ENCODE data around the gene GAREM1. TPM values are rescaled to one million over a fixed set of nuclear protein-coding genes. Genes with fewer than 3 reads are reported as not detected.

GAREM1 gene
- total RNA-seq, 5 donors from 2014 or later (not counting 1 experiment from before 2014, with no cell fraction given) = 0.26 to 0.41 (median 0.33) TPM

DNA sequence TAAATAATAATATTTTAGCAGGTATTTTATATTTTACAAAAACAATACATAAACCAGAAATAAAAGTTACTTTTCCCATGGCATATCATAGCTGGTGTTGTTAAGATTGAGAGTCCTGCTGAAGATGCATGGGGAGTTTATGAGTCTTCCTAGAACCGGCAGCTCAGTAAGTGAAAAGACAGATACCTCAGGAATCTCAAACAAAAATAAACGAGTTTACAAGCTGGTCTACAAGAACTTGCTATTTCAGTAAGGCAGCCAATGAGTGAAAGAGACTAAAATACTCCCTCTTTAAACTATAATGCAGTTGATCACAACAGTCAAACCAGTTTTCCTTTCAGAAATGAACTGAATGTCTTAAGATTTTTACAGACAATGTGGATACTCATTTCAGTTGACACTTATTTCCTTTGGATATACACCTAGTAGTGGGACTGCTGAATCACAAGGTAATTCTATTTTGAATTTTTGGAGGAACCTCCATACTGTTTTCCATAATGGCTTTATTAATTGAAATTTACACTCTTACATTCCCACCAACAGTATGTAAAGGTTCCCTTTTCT is 8.9 kb downstream of the GAREM1 start:
- Histone ChIP-seq H3K4me1 (ENCODE audit: control insufficient read depth in 1 of 2, extremely low read depth in 1 of 2, insufficient read depth in 2 of 2, low read length in 2 of 2) (no peaks in the 10 kb centered on the region), H3K27ac (ENCODE audit: low read length) (no peak overlapping the region), H3K27me3 (replicated peaks in 1 of 2; ENCODE audit: control insufficient read depth in 2 of 2, extremely low read depth in 1 of 2, insufficient read depth in 2 of 2, low read length in 1 of 2) (peaks cover 2 to 9% of the 10 kb centered on the region in 2 experiments), H3K36me3 (ENCODE audit: control insufficient read depth in 2 of 2, extremely low read depth in 1 of 2, insufficient read depth in 1 of 2, low read length in 1 of 2) (no peaks in the 10 kb centered on the region), H3K9me3 (no peaks in the 10 kb centered on the region), H3K4me3 (ENCODE audit: control insufficient read depth in 1 of 2, extremely low read depth in 1 of 2, low read length in 1 of 2) (no peak overlapping the region)
- ChIA-PET CTCF (interaction anchor here in 1 of 2 donors (1.1 kb wide), 1 partner anchor 20 kb away, joined by 3 read pairs; no protein-coding TSS in a partner anchor), POLR2A (no interaction called here)
- WGBS (ENCODE audit: insufficient coverage) = no CpG with 5 or more reads among the region's 2 CpGs
- no peak overlapping the region for H3K27ac Mint-ChIP-seq
- peaks cover 35 to 38% of the 10 kb centered on the region in 2 donors for H3K27me3 Mint-ChIP-seq
- no peaks in the 10 kb centered on the region for H3K9me3 Mint-ChIP-seq
- H3K4me3 Mint-ChIP-seq = no peak overlapping the region
- no peaks in the 10 kb centered on the region for H3K4me1 Mint-ChIP-seq
- H3K36me3 Mint-ChIP-seq = no peaks in the 10 kb centered on the region
- DNase-seq (no peak), ATAC-seq (replicated peaks in 1 of 4) (no peak)

DNA sequence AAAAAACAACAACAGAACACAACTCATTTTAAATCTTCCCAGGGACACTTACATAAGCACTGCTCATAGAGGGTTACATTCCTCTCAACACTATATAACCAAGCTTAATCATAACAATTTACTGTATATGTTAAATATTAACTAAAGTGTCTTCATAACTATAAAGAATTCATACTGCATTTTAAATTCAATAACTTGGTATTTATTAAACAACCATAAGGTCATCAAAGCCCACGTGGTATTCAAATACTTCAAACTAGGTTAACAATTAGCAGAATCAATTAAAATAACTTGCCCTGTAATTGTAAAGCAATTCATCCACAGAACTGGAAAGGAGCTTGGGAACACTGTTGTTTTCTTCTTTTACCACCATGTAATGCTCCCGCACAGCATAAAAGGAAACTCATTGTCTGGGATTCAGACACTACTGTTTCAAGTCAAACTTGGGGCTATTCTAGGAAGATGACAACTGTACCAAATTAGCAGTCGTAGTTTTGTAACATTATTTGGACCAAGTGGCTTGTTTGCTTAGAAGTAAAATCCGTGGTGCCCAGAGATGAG is 10.4 kb downstream of the GAREM1 start:
- POLR2A ChIA-PET = no interaction called here

DNA sequence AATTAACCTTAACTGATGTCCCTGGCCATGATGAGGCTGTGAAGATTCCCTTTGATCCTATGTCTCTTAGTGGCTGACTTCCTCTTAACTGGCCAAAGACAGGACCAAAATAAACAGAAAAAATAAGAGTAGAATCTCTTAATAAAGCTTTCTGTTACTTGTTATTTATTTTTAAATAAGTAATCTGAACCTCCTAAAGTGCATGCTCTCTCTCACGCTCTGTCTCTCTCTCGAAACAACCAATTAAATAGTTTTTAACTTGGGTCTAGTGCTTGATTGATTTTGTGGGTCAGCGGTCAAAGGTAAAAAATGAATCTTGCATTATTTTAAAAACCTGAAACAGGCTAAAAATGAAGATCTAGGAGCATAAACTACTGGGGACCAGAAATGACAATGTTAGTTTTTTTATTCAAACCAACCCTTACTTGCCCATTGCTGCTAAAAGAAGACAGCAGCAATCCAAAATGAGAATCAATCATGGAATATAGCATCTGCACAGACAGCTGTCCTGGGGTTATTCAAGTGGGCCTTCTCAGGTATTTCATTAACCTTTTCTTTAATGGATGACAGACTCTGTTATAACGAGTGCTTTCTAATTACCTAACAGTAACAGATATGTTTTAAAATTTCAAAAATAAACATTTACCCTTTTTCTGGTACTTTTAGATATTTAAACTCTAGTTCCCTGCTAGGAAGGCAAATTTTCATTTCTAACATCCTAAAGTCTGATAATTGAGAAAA is 11.2 kb downstream of the GAREM1 start:
- WGBS (ENCODE audit: insufficient coverage) = no CpG with 5 or more reads among the region's 4 CpGs
- no peak overlapping the region for H3K4me3 Mint-ChIP-seq
- DNase-seq = no peak

More for the DNA sequence above, 10.4 kb downstream of the GAREM1 start:
- Histone ChIP-seq H3K4me3 (ENCODE audit: control insufficient read depth in 1 of 2, extremely low read depth in 1 of 2, low read length in 1 of 2) (no peak overlapping the region), H3K27me3 (replicated peaks in 1 of 2; ENCODE audit: control insufficient read depth in 2 of 2, extremely low read depth in 1 of 2, insufficient read depth in 2 of 2, low read length in 1 of 2) (peaks cover 2 to 9% of the 10 kb centered on the region in 2 experiments), H3K4me1 (ENCODE audit: control insufficient read depth in 1 of 2, extremely low read depth in 1 of 2, insufficient read depth in 2 of 2, low read length in 2 of 2) (no peaks in the 10 kb centered on the region), H3K36me3 (ENCODE audit: control insufficient read depth in 2 of 2, extremely low read depth in 1 of 2, insufficient read depth in 1 of 2, low read length in 1 of 2) (no peaks in the 10 kb centered on the region), H3K27ac (ENCODE audit: low read length) (no peak overlapping the region), H3K9me3 (no peaks in the 10 kb centered on the region)
- H3K36me3 Mint-ChIP-seq = no peaks in the 10 kb centered on the region
- no peak overlapping the region for H3K4me3 Mint-ChIP-seq
- CTCF ChIA-PET = interaction anchor here (0.5 to 0.6 kb wide), 2 partner anchors 170 to 237 kb away, joined by 3 to 9 read pairs; no protein-coding TSS in a partner anchor
- no peak for DNase-seq
- H3K27ac Mint-ChIP-seq = no peak overlapping the region
- 67% methylated on average over 2 of the region's 4 CpGs for WGBS (ENCODE audit: insufficient coverage)
- ATAC-seq (replicated peaks in 1 of 4) = no peak
- H3K9me3 Mint-ChIP-seq = no peaks in the 10 kb centered on the region
- H3K27me3 Mint-ChIP-seq = peaks cover 33 to 36% of the 10 kb centered on the region in 2 donors
- H3K4me1 Mint-ChIP-seq = no peaks in the 10 kb centered on the region

DNA sequence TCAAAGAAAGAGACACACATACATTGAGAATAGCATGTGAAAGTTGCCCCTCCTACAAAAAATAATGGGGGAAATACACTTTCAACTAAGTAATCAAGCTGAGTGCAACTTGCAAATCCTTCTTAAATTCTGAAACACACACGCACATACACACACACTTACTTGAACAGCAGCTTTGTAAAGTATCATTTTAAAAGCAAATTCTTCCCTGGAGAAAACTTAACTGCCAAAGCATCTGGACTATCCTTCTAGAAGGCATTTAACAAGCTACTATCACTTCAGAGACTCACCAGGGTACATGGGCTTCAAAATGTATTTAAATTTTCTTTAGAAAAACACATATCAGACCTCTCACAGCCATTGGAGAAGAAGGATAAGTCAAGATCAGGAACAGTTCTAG is 15.3 kb downstream of the GAREM1 start:
- Mint-ChIP-seq H3K9me3 (no peaks in the 10 kb centered on the region), H3K4me3 (no peak overlapping the region), H3K27ac (no peak overlapping the region), H3K36me3 (no peaks in the 10 kb centered on the region), H3K4me1 (no peaks in the 10 kb centered on the region), H3K27me3 (peaks cover 27 to 36% of the 10 kb centered on the region in 2 donors)
- Histone ChIP-seq H3K9me3 (no peaks in the 10 kb centered on the region), H3K4me3 (ENCODE audit: control insufficient read depth in 1 of 2, extremely low read depth in 1 of 2, low read length in 1 of 2) (no peak overlapping the region), H3K36me3 (ENCODE audit: control insufficient read depth in 2 of 2, extremely low read depth in 1 of 2, insufficient read depth in 1 of 2, low read length in 1 of 2) (no peaks in the 10 kb centered on the region), H3K27me3 (replicated peaks in 1 of 2; ENCODE audit: control insufficient read depth in 2 of 2, extremely low read depth in 1 of 2, insufficient read depth in 2 of 2, low read length in 1 of 2) (peaks cover 0 to 2% of the 10 kb centered on the region in 2 experiments), H3K4me1 (ENCODE audit: control insufficient read depth in 1 of 2, extremely low read depth in 1 of 2, insufficient read depth in 2 of 2, low read length in 2 of 2) (no peaks in the 10 kb centered on the region), H3K27ac (ENCODE audit: low read length) (no peak overlapping the region)
- ChIA-PET CTCF (no interaction called here), POLR2A (interaction anchor here in 1 of 2 donors (0.6 kb wide), 1 partner anchor 1725 kb away, joined by 4 read pairs; no protein-coding TSS in a partner anchor)
- no peak for DNase-seq
- WGBS (ENCODE audit: insufficient coverage) = 50% methylated on average over 1 of the region's 1 CpG
- no peak for ATAC-seq (replicated peaks in 1 of 4)

More for the DNA sequence above, 11.2 kb downstream of the GAREM1 start:
- Histone ChIP-seq H3K4me3 (ENCODE audit: control insufficient read depth in 1 of 2, extremely low read depth in 1 of 2, low read length in 1 of 2) (no peak overlapping the region), H3K36me3 (ENCODE audit: control insufficient read depth in 2 of 2, extremely low read depth in 1 of 2, insufficient read depth in 1 of 2, low read length in 1 of 2) (no peaks in the 10 kb centered on the region), H3K9me3 (no peaks in the 10 kb centered on the region), H3K4me1 (ENCODE audit: control insufficient read depth in 1 of 2, extremely low read depth in 1 of 2, insufficient read depth in 2 of 2, low read length in 2 of 2) (no peaks in the 10 kb centered on the region), H3K27ac (ENCODE audit: low read length) (no peak overlapping the region), H3K27me3 (replicated peaks in 1 of 2; ENCODE audit: control insufficient read depth in 2 of 2, extremely low read depth in 1 of 2, insufficient read depth in 2 of 2, low read length in 1 of 2) (peaks cover 2 to 9% of the 10 kb centered on the region in 2 experiments)
- peaks cover 31 to 36% of the 10 kb centered on the region in 2 donors for H3K27me3 Mint-ChIP-seq
- ChIA-PET CTCF (no interaction called here), POLR2A (no interaction called here)
- no peaks in the 10 kb centered on the region for H3K9me3 Mint-ChIP-seq
- H3K27ac Mint-ChIP-seq = no peak overlapping the region
- H3K4me1 Mint-ChIP-seq = no peaks in the 10 kb centered on the region
- no peaks in the 10 kb centered on the region for H3K36me3 Mint-ChIP-seq
- ATAC-seq (replicated peaks in 1 of 4) = no peak

DNA sequence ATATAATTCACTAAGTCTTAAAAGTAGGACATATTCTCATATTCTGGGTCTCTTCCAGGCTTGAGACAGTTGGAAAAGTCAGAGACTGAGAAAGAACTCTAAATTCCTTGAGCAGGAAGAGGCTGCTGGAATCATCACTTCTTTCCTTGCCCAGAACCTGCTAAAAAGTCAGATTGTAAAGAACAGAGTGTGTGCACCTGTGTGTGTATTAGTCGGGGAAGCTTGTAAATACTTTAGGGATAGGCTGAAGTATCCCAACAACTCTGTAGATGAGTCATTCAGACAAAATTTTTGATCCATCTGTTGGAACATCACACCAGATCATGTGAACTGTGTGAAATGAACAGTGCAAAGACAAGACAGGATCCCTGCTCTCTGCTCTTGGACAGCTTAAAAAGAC is 16.1 kb downstream of the GAREM1 start:
- Histone ChIP-seq H3K4me1 (ENCODE audit: control insufficient read depth in 1 of 2, extremely low read depth in 1 of 2, insufficient read depth in 2 of 2, low read length in 2 of 2) (no peaks in the 10 kb centered on the region), H3K4me3 (ENCODE audit: control insufficient read depth in 1 of 2, extremely low read depth in 1 of 2, low read length in 1 of 2) (no peak overlapping the region), H3K9me3 (no peaks in the 10 kb centered on the region), H3K27me3 (replicated peaks in 1 of 2; ENCODE audit: control insufficient read depth in 2 of 2, extremely low read depth in 1 of 2, insufficient read depth in 2 of 2, low read length in 1 of 2) (no peaks in the 10 kb centered on the region), H3K27ac (ENCODE audit: low read length) (no peak overlapping the region), H3K36me3 (ENCODE audit: control insufficient read depth in 2 of 2, extremely low read depth in 1 of 2, insufficient read depth in 1 of 2, low read length in 1 of 2) (no peaks in the 10 kb centered on the region)
- WGBS (ENCODE audit: insufficient coverage) = no CpG with 5 or more reads among the region's 1 CpG
- DNase-seq (no peak), ATAC-seq (replicated peaks in 1 of 4) (no peak)
- H3K27ac Mint-ChIP-seq = no peak overlapping the region
- H3K27me3 Mint-ChIP-seq = peaks cover 27 to 36% of the 10 kb centered on the region in 2 donors
- no peaks in the 10 kb centered on the region for H3K9me3 Mint-ChIP-seq
- no peaks in the 10 kb centered on the region for H3K36me3 Mint-ChIP-seq
- ChIA-PET POLR2A (no interaction called here), CTCF (no interaction called here)
- H3K4me3 Mint-ChIP-seq = no peak overlapping the region
- no peaks in the 10 kb centered on the region for H3K4me1 Mint-ChIP-seq

DNA sequence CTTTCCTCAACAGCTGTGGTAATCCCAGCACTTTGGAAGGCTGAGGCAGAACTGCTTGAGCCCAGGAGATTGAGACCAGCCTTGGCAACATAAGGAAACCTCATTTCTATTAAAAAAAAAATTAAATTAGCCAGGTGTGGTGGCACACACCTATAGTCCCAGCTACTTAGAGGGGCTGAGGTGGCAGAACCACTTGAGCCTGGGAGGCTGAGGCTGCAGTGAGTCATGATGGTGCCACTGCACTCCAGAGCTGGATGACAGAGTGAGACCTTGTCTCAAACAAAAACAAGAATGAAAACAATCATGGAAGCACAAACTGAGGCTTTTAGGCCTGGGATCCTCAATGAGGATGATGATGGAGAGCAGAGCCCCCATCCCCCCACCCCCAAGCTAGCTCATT is 19.8 kb downstream of the GAREM1 start:
- CTCF ChIA-PET = interaction anchor here in 1 of 2 donors (0.6 kb wide), 1 partner anchor 527 kb away, joined by 6 read pairs; no protein-coding TSS in a partner anchor
- no peak overlapping the region for H3K4me3 Mint-ChIP-seq
- no peaks in the 10 kb centered on the region for H3K4me1 Mint-ChIP-seq

More for the DNA sequence above, 19.8 kb downstream of the GAREM1 start:
- no peak overlapping the region for H3K27ac ChIP-seq (ENCODE audit: low read length)
- H3K27me3 ChIP-seq (replicated peaks in 1 of 2; ENCODE audit: control insufficient read depth in 2 of 2, extremely low read depth in 1 of 2, insufficient read depth in 2 of 2, low read length in 1 of 2) = no peaks in the 10 kb centered on the region
- POLR2A ChIA-PET = no interaction called here
- DNase-seq = no peak
- H3K4me3 ChIP-seq (ENCODE audit: control insufficient read depth in 1 of 2, extremely low read depth in 1 of 2, low read length in 1 of 2) = no peak overlapping the region
- H3K9me3 ChIP-seq = no peaks in the 10 kb centered on the region
- Mint-ChIP-seq H3K36me3 (no peaks in the 10 kb centered on the region), H3K27ac (no peak overlapping the region), H3K27me3 (peaks cover 16 to 36% of the 10 kb centered on the region in 2 donors), H3K9me3 (no peaks in the 10 kb centered on the region)
- no peak for ATAC-seq (replicated peaks in 1 of 4)
- H3K36me3 ChIP-seq (ENCODE audit: control insufficient read depth in 2 of 2, extremely low read depth in 1 of 2, insufficient read depth in 1 of 2, low read length in 1 of 2) = no peaks in the 10 kb centered on the region
- no peaks in the 10 kb centered on the region for H3K4me1 ChIP-seq (ENCODE audit: control insufficient read depth in 1 of 2, extremely low read depth in 1 of 2, insufficient read depth in 2 of 2, low read length in 2 of 2)

All from T-cell (primary cell).